ENCODE results near the gene VGLL3.

DNA sequence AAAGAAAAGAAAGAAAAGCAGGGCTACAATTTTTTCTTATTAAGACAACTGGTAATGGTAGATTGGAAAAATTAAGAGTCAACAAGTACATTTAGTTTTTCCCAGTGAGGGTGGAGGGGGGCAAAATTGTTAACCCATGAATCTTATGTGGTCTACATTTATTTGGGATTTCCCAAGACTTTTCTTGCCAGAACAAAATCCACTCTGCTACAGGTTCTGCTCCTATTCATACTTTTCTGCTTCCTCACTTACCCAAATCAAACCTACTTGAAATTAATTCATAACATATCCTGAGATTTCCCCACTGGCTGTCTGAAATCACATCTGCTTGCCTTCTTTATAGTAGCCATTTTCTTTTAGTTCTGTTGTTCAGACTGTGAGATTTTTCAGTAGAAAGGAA lies 41.1 kb downstream of the VGLL3 start:
- TF ChIP-seq, protein P1, sequence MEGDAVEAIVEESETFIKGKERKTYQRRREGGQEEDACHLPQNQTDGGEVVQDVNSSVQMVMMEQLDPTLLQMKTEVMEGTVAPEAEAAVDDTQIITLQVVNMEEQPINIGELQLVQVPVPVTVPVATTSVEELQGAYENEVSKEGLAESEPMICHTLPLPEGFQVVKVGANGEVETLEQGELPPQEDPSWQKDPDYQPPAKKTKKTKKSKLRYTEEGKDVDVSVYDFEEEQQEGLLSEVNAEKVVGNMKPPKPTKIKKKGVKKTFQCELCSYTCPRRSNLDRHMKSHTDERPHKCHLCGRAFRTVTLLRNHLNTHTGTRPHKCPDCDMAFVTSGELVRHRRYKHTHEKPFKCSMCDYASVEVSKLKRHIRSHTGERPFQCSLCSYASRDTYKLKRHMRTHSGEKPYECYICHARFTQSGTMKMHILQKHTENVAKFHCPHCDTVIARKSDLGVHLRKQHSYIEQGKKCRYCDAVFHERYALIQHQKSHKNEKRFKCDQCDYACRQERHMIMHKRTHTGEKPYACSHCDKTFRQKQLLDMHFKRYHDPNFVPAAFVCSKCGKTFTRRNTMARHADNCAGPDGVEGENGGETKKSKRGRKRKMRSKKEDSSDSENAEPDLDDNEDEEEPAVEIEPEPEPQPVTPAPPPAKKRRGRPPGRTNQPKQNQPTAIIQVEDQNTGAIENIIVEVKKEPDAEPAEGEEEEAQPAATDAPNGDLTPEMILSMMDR (IDR thresholded peaks at IDR 0.05) = no peak
- no peak for TF ChIP-seq EZH2 (IDR thresholded peaks at IDR 0.05; ENCODE audit: borderline replicate concordance, insufficient read depth, low read depth, low read length, poor library complexity, severe bottlenecking)
